ENCODE results near the gene NPTXR.
A peak's percentile ranks its signal among the peaks of the same experiment; 100 is the strongest.

NPTXR gene

DNA sequence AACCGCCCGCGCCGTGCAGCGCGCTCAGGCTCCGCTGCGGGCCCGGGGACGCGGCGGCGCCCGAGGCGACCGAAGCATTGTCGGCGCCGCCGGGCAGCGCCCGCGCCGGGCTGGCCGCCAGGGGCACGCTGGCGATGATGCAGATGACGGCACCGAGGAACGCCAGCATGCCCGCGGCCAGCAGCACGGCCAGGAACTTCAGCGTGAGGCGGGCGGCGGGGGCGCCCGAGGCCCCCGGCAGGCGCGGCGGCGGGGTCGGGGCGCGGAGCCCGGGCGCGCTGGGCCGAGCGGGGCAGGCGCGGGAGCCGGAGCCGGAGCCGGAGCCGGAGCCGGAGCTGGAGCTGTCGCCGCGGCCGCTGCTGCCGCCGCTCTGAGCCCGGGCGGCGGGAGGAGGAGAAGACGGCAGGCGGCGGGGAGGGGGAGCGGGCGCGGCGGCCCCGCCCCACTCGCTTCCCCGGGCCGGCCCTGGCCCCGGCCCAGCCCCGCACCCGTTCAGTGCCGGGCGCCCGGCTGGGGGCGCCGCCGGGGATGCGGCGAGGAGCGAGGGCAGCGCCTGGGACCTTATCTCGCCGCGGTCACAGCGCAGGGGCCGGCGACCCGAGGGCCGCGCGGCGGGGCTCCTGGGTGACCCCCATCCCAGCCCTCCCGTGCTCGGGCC lies at the start of gene NPTXR:
NPTXR (minus strand) TSS at position 372 of the 658 bp plus-strand sequence.
- peak; percentile 74 for DNase-seq

DNA sequence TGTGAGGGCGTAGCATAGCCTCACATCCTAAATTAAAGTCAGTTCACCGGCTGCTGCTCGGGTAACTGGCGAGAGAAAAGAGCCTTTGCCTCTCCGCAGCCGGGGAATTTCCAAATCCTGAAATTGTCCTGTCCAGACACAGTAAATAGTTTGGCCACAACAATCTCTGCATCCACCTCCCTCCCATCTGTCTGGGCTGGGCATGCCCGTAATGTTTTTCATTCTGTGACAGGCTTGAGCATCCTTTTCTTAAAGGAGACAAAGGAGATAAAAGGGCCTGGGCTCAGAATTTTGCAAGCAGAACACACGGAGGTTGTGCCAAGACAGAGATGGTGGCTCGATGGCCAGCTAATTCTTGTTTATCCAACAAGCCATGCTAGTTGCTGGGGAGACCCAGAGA lies 47.4 kb upstream of the NPTXR start:
- DNase-seq = no peak

DNA sequence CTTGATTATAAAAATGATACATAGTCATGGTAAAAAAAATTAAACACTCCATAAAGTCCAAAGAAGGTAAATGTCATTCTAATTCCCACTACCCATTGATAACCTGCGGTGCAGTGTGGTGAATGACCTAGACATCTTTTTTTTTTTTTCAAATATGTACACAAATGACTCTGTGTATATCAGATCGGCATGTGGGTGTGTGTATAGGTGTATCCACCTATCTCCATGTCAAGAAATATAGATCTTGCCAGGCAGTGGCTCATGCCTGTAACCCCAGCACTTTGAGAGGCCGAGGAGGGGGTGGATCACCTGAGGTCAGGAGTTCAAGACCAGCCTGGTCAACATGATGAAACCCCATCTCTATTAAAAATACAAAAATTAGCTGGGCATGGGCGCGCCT lies 46.5 kb upstream of the NPTXR start:
- DNase-seq = no peak

DNA sequence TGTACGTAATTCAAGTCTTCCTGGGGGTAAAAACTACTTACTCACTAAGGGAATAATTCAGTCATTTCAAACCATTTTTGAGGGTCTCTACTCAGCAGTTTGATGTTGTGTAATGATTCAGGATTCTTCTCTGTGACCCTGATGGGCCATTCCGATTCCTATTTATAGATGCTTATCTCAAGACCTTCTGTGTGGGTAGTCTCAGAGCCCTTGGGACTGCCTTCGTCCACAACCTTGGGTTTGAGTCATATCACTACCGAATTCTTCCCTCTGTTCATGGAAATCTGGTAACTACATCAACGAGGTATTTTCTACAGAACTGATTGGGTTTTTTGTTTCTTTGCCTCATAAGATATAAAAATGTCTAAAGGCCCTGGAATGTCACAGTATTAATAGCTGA lies 42.5 kb upstream of the NPTXR start:
- DNase-seq = no peak

DNA sequence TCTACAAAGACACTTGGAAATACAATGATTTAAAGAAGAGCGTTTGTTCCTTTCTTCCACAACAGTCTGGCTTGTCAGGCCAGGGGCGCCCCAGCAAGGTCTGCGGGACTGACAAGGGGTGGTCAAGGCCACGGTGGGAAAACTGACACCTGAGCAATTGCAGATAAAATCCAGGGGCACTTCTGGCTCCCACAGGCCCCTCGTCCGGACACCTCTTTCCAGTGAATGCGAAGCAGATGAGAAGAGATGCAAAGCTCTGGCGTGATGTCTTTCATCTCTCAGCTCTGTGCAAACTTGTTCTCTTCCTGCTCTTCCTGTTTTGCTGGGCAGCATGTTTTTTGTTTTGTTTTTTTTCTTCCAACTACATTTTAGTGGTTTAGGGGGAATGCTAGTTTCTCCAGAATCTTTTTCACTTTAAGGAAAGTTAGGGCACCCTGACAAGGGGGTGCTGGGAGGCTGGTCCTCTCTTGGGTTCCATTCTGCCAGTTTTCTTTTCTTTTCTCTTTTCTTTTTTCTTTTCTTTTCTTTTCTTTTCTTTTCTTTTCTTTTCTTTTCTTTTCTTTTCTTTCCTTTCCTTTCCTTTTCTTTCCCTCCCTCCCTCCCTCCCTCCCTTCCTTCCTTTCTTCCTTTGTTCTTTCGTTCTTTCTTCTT lies 39.3 kb upstream of the NPTXR start:
- DNase-seq = no peak

DNA sequence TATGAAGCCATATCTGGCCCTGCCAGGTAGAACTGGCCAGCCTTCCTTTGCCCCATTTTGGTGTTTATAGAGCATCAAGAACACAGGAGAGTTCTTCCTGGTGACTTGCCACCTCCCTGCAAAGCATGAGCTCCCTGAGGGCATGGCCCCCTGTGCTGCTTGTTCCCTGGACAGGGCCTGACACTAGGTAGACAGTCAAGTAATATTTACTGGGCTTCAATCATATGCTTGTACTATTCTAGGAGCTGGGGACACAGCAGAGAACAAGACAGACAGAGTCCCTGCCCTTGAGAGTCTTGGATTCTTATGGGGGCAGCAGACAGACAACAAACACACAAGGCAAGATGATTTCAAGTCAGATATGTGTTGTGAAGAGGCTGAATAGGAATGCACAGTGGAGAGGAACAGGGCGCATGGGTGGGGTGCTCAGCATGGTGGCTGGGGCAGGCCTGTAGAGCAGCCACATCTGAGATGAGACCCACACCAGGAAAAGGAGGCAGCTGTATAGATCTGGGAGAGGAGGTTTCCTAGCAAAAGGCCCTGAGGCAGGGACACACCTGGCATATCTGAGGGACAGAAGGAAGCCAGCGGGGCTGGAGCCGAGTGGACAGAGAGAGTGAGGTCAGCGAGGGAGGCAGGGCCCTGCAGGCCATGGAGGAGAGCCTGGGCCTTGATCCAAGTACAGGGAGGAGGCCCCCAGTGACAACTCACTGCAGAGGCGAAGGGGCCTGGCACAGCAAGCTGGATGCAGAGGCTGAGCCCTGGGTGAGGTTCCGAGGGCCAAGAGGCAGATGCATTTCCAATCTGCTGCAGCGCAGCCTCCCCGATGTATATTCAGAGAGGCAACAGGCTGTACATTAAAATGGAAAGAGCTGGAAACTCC lies 38.4 kb upstream of the NPTXR start:
- DNase-seq = no peak

DNA sequence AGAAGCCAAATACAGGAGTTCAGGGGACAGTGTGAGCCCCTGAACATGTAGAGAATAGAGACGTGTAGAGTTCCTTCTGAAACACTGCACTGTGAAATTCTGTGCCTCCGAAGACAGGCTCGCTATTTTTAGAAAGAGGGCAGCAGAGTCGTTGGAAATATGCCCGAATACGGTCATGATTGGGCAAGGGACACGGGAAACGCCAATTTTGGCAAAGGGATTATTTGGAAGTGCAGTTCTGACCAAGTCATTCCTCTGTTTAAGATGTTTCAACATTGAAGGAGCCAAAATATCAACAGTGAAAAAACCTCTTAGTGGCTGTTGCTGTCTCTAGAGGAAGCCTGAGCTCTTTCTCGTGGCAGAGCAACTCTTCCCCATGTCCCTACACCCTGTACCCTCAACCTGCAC lies 37.6 kb upstream of the NPTXR start:
- no peak for DNase-seq

DNA sequence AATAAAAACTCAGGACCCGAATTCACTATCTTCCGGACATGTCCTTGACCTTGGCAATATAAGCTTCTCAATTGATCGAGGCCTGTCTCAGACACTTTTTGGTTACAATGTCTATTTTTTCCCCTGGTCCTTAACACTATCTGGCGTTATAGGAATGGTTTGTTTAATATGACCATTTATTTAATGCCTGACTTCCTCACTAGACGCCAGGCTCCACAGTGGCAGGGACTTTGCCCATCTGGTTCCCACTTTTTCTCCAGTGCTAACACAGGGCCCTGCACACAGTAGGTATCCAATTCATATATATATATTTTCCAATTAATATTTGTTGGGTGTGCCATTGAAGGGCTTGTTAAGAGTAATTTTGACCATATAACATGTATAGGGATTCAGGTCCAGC lies 36.1 kb upstream of the NPTXR start:
- DNase-seq = no peak

DNA sequence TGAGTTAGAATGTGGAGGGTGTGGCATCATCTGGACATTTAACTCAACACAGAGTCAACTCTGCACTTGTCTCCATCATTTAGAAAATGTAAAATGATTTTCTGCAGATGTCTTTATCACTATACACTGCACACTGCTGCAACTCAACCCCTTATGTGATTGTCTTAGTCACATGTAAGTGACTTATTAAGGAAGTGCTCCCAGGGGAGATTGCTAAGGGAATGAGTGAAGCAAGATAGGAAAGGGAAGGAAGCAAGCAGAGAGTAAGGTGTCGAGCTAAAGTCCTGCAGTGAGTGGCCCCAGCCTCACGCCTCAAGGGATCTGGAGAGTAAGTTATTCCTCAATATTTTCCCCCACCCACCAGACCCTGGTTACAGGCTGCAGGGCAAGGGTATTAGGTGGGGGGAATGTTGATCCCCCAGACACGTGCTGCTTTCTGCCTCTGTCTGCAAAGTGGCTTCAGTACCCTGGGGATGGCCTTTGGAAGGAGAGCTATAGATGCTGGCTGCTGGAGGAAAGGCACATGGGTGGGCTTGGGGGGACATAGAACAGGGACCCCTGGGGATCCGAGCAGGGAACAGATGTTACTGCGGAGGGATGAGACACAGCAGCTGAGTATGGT lies 35.4 kb upstream of the NPTXR start:
- no peak for DNase-seq

DNA sequence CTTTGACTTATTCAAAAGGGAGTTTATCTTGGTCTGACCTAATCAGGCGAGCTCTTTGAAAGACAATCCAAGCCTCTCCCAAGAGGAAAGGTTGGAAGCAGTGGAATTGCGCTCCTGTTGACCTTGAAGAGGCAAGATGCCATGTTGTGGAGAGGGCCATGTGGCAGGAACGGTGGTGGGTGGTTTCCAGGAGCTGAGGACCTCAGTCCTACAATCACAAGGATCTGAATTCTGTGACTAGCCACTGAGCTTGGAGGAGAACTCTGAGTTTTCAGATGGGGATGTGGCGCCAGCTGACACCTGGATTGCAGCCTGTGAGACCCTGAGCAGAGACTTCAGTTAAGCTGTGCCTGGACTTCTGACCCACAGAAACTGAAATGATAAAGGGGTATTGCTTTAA lies 34.2 kb upstream of the NPTXR start:
- DNase-seq = peak; percentile 45

DNA sequence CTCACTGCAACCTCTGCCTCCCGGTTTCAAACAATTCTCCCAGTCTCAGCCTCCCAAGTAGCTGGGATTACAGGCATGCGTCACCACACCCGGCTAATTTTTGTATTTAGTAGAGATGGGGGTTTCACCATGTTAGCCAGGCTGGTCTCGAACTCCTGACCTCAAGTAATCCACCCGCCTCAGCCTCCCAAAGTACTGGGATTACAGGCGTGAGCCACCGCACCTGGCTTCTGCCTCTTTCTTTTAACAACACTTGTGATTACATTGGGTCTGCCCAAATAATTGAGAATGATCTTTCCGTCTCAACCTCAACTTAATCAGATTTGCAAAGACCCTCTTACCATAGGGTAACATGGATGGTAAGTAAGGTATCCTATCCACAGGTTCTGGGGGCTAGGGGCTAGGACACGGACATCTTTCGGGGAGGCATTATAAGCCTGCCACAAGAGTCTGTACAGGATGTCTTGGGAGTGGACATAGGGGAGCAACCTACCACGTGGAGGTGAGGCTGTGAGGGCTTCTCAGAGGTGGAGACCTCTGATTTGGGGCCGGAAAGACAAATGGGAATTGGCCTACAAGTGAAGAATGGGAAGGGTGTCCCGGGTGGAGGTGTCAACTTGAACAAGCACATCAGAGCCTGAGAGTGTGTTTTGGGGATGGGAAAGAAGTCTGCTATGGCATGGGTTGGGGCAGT lies 30.8 kb upstream of the NPTXR start:
- DNase-seq = peak; percentile 35

DNA sequence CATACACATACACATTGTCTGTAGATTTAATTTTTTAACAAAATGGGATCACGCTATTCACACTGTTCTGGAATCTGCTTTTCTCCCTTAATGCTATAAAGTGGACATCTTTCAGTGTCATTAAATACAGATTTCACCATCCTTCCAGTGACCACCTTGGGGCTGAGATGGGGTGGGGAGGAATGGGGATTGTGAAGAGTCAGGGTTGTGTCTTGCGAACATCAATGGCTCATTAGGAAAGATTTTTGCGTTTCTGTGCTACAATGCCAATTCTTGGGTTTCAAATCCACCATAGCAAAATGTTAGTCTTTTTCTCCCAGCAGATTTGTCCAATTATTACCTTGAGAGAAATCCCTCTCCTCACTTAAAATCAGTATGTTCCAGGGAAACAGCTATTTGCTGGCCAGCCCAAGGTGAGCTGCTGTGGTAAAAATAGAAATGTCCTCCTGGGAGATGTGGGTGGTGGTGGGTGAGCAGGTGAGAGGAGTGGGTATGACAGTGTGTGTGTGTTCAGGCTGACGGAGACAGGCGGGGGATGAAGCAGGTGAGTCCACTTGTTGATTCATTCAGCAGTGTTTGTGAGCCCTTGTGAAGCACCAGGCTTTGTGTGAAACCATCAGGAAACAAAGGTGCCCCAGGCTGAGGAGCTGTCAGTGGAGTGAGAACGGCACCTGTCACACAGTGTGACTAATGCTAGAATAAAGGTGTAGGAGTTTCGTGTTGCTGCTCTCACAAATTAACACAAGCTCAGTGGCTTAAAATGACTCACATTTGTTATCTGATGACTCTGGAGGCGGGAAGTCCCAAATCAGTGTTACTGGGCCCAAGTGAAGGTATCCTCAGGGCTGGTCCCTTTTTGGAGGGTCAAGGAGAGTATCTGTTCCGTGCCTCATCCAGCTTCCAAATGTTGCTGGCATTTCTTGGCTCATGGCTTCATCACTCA lies 29.9 kb upstream of the NPTXR start:
- DNase-seq = peak; percentile 47

DNA sequence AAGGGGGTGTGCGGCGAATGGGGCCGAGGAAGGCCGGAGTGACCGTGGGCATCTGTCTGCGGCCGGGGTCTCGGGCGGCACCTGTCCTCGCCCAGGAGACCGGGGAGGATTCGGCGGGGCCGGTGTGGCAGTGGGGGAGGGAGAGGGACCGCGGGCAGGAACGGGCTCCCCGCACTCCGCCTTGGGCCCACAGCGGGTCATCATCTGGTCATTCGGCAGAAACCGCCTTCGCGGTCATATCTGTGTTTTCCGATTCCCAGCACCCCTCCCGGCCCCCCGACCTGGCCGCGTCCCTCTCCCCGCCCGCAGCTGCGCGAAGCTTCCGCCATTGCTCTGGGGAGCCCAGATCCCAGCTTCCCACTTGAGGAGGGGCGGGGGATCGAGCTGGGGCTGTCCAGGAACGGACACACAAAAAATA lies 29.0 kb upstream of the NPTXR start:
- peak; percentile 58 for DNase-seq

DNA sequence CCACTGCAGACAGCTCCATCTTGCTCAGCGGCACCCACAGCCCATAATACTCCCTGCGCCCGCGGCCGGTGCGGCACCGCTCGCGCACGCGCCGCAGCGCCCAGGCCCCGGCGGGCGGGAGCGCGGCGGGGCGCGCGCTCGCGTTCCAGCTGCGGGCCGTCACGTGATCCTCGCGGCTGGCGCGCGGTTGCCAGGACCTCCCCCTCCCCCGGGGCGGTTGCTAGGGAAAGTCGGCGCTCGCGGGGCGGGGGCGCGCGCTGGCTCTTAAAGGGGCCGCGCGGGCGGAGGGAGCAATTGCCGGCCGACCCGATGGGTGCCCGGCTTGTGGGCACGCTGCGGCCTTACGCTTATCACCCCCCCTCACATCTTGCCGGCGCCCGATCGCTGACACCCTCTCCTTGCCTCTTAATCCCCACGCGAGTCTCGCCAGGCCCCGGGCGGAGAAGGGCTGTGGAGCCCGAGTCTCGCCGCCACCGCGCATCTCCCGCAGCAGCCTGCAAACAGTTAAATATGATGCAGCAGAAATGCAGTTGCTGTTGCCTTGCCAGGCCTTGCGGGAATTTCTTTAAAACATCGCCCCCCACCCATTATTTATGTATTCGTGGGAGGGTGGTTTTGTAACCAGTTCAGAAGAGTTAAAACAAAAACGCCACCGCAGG lies 28.5 kb upstream of the NPTXR start, which contains the start of gene CBX6:
CBX6 (minus strand) TSS at position 45 of the 659 bp plus-strand sequence; CDS start at position 19, 26 bp downstream.
- DNase-seq = peak; percentile 92

DNA sequence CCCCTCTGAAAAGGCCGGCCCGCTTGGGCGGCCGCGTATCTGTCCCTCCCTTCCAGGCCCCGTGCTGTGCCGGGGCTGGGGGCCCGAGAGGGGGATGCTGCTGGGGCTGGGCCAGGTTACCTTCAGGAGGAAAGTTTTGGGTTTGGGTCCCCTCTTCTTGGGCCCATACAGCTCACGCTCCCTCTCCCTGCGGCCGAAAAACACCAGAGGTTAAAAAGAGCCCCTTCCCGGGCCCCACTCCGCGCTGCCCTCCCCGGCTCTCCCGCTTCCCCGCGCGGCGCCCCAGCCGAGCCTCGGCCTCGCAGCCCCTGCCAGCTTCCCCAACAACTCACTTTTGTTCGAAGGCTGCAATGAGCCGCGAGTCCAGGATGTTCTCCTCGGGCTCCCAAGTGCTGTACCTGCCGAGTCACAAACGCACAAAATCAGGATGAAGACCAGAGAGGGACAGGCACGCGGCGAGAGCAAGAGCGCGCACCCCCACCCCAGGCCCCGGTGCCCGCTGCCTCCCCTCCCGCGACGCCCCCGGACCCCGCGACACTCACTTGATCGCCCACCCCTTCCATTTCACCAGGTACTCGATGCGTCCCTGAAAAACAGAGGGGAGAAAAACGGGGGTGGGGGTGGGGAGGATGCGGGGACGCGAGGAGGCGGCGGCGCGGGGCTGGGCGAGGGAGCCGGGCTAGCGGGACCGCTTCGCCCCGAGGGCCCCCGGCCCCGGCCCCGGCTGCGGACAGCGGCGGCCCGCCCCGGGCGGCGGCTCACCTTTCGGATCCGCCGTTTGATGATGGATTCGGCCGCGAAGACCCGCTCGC lies 27.7 kb upstream of the NPTXR start:
- DNase-seq = peak; percentile 66

DNA sequence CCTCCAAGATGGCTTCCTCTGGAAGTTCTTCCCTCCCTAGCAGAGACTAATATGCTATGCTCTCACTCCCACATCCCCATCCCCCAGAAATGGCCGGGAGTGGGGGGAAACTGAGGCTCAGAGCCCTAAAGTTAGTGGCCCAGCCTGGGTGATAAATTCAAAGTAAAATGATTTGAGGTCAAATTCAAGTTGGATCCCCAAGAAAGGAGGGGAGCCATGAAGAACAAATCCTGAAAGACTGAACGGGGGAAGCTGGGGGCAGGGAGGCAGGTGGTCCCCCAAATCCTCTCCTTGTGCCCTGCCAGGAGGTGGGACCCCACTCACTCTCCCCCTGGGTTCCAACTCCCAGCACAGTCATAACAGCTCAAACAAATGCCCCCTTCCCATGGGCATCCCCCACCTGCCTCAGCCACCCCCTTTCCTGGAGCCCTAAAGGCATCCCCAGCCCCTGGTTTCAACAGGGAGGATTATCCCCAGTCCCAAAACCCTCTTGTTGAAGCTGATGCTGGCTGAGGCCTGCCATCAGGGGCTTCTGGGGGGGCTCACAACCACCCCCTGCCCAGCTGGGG lies 27.0 kb upstream of the NPTXR start:
- peak; percentile 35 for DNase-seq

DNA sequence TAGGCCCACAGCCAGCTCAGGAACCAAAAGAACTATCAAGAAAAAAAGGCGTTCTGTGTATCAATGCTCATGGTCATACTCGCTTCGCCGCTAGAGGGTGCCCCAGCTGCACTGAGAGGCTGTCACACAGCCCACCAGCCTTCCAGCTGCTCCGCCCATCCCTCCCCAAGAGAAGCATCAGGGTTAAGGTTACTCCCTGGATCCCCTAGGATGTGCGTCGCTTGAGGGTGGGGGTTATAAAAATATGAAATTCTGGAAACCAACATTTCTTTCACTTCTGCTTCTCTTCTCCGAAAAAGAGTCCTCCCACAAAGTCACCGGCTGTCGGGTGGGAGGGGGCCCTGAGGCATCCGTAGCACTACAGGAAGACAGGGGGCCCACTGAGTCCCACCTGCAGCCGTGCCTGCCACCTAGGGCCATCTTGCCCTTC lies 26.5 kb upstream of the NPTXR start:
- DNase-seq = peak; percentile 90

DNA sequence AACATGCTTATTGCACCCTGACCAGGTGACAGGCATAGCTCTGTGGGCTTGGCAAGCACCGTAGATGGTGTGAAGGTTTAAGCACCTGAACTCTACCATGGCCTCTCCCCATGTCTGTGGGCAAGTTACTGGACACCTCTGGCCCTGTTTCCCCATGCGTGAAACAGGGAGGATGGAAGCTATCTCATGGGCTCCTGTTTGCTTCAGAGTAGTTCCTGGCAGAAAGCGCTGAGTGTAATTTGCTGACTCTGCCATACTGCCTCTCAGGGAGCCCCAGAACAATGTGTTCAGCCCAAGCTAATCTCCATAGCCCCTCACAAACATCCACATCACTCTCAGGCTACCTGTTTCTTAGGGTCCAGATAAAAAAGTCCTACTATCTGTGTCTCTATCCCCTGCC lies 25.8 kb upstream of the NPTXR start:
- DNase-seq = no peak

DNA sequence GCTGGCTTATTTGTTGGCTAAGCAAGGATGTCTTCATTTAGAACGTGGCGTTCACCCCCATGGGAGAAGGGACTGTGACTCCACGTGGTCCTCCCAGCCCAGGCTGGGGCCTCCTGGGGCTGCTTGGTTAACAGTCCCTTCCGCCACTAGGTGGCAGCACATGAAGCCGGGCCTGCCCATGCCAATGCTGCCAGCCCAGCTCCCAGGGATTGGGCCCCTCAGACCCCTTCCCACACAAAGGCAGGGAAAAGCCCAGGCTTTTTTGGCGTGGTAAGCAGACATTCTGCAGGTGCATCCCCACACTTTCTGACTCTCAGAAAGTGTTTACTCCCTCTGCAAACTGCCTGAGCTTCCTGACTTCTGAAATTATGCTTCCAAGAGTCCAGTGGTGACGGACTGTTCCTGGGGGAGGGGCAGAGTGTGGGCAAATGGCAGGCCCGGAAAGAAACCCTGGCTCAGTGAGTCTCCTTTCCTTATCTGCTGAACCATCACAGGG lies 25.1 kb upstream of the NPTXR start:
- DNase-seq = peak; percentile 88

Data from islet precursor cell (in vitro differentiated cells).